Measurements from ENCODE around the gene NEDD8. TPM values are rescaled to one million over a fixed set of nuclear protein-coding genes. Genes with fewer than 3 reads are reported as not detected.

NEDD8 gene
- 242 and 329 TPM in 2 replicates for polyA plus RNA-seq (2011; rRNA removed)
- 31.7 and 50.4 TPM in 2 replicates for polyA minus RNA-seq (2011; rRNA and poly(A)+ RNA removed)

DNA sequence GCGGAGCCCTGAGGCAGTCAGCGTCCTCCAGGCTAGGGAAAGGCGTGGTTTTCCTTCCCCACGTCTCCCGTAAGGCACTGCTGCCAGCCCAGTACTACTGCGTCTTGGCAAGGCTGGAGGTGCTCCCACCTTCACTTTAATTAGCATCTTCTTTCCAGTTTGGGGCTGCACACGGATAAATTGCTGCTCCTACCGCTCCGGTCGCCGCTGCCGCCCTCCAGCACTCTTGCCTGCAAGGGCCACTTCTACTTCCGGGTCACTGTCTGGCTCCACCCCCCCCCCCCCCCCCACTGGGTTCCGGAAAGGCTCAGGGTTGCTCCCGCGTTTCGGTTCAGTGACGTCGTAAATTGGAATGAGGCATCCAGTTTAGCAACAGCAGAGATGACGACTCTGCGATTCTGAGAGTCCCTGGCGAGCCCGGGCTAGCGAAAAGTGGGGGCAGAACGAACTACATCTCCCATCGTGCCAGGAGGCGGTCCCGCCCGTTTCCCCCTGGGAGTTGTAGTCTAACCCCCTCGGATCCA is at the start of gene NEDD8:
TSS of gene NEDD8 (minus strand) at position 247 of the 524 bp plus-strand sequence. CDS start at position 147, 100 bp downstream.
- Histone ChIP-seq H3K36me3 (ENCODE audit: control insufficient read depth, insufficient read depth, low read length) (peaks cover 3% of the 10 kb centered on the region), H3K4me3 (ENCODE audit: low read depth, low read length) (peak within 1 kb of the TSS; percentile 62), H3K27me3 (ENCODE audit: control insufficient read depth, insufficient read depth, low read length) (no peaks in the 10 kb centered on the region)
- ChIA-PET POLR2A (no interaction called here), CTCF (interaction anchor here (0.8 to 1.3 kb wide), 2 partner anchors 39 to 65 kb away, joined by 3 read pairs; partner anchors contain the start of gene RABGGTA)
- TF ChIP-seq, protein P1, sequence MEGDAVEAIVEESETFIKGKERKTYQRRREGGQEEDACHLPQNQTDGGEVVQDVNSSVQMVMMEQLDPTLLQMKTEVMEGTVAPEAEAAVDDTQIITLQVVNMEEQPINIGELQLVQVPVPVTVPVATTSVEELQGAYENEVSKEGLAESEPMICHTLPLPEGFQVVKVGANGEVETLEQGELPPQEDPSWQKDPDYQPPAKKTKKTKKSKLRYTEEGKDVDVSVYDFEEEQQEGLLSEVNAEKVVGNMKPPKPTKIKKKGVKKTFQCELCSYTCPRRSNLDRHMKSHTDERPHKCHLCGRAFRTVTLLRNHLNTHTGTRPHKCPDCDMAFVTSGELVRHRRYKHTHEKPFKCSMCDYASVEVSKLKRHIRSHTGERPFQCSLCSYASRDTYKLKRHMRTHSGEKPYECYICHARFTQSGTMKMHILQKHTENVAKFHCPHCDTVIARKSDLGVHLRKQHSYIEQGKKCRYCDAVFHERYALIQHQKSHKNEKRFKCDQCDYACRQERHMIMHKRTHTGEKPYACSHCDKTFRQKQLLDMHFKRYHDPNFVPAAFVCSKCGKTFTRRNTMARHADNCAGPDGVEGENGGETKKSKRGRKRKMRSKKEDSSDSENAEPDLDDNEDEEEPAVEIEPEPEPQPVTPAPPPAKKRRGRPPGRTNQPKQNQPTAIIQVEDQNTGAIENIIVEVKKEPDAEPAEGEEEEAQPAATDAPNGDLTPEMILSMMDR (IDR thresholded peaks at IDR 0.05; ENCODE audit: insufficient read depth, low read depth, low read length), result no peak
- DNase-seq (ENCODE audit: low read depth), result peak; percentile 79

DNA sequence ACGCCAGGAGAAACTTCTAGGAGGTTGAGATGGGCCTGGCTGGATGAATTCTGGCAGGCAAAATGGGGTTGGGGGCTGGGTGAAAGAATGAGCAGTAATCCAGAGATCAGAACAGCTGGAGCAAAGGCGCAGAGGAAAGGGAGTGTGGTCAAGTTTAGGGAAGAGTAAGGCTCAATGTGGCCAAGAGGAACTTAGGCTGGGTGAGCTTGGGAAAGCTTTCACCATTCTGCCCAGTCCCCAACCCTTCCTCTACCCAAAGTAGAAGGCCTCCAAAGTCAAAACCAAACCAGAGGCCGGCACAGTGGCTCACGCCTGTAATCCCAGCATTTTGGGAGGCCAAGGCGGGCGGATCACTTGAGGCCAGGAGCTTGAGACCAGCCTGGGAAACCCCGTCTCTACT is 49.5 kb upstream of the NEDD8 start:
- CTCF ChIA-PET, result interaction anchor here (1.0 to 9.7 kb wide), 6 partner anchors 15 to 120 kb away, joined by 3 to 47 read pairs (median 4); partner anchors contain the start of genes DHRS1, IRF9, NOP9 and TGM1
- no peaks in the 10 kb centered on the region for H3K27me3 ChIP-seq (ENCODE audit: control insufficient read depth, insufficient read depth, low read length)

DNA sequence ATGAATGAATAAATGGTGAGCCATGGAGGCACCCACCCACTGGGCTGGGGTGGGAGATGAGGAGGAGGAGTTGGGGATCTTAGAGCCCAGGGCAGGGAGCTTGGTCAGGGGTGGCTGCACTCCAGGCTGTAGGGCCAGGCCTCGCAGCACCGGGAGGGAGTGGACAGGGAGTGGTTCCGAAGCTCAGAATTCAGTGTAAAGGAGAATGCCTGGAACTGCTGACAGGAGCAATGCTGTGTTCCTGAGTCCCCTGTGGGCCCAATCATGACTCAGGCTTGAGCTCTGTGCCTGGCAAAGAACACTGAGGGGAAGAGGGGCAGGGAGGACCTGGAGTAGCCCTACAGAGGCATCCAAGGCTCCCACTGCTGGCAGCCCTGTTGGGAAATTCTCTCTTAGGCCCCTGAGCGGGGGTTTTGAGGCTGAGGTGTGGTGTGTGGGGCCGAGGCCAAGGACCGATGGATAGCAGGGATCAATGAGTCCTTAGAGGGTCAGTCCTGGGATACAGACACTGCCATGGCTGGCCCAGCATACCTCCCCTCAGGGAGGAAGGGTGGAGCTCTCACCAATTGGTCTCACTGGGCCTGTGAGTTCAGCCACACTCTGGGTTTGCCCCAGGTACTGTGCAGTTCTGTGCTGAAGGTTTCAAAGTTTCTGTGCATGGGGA is 48.8 kb upstream of the NEDD8 start:
- H3K36me3 ChIP-seq (ENCODE audit: control insufficient read depth, insufficient read depth, low read length), result no peaks in the 10 kb centered on the region
- no peak for DNase-seq (ENCODE audit: low read depth)
- TF ChIP-seq, protein P1 (IDR thresholded peaks at IDR 0.05; ENCODE audit: insufficient read depth, low read depth, low read length), result no peak
- ChIA-PET POLR2A (no interaction called here), CTCF (interaction anchor here (1.0 to 9.7 kb wide), 8 partner anchors 10 to 120 kb away, joined by 3 to 47 read pairs (median 3); partner anchors contain the start of genes DHRS1, IRF9, NOP9 and RABGGTA)
- no peaks in the 10 kb centered on the region for H3K27me3 ChIP-seq (ENCODE audit: control insufficient read depth, insufficient read depth, low read length)
- no peak overlapping the region for H3K4me3 ChIP-seq (ENCODE audit: low read depth, low read length)

More for the DNA sequence above, 49.5 kb upstream of the NEDD8 start:
- no peaks in the 10 kb centered on the region for H3K36me3 ChIP-seq (ENCODE audit: control insufficient read depth, insufficient read depth, low read length)
- DNase-seq (ENCODE audit: low read depth), result no peak
- TF ChIP-seq, protein P1 (IDR thresholded peaks at IDR 0.05; ENCODE audit: insufficient read depth, low read depth, low read length), result no peak
- no peak overlapping the region for H3K4me3 ChIP-seq (ENCODE audit: low read depth, low read length)
- POLR2A ChIA-PET, result no interaction called here

DNA sequence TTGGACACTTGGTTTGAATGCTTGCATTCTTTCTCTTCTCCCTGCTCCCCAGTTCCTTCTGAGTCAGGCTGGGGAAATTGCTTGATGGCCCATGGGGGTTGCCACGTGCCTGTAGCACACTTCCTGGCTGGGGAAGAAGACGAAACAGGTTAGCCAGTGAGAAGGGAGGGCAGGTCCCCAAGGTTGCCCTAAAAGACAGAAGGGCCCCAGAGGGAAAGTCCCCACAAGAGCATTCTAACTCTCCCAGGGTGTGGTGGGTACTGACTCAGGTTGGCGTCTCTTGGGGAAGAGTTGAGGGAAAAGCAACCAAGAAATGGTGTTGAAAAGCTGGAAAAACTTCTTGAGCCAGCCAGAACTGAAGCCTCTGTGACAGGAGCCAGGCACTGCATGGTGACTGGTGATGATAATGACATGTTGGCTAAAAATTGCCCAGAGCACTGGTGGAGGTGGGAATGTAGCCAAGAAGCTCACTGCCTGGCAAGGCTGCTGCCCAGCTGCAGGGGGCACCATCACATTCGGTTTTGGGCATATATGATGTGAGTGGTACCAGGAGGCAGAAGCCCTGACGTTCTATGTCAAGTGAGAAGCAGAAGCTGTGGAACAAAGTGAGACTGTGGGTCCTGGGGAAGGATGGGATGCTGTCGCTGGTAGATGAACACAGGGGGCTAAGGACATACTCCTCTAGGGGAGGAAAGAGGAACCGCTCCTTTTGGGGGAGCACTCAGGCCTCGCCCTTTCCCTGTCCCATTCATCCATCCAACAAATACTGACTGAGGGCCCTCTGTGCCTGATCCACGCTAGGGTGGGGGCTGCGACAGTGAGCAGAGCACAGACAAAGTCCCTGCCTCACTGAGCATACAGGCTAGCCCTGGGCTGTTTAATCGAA is 47.4 kb upstream of the NEDD8 start:
- no peak for DNase-seq (ENCODE audit: low read depth)
- CTCF ChIA-PET, result interaction anchor here (1.0 to 9.7 kb wide), 4 partner anchors 8 to 37 kb away, joined by 3 to 47 read pairs (median 14); partner anchors contain the start of genes DHRS1, NOP9, RABGGTA and TINF2
- TF ChIP-seq, protein P1 (IDR thresholded peaks at IDR 0.05; ENCODE audit: insufficient read depth, low read depth, low read length), result no peak
- POLR2A ChIA-PET, result no interaction called here
- Histone ChIP-seq H3K36me3 (ENCODE audit: control insufficient read depth, insufficient read depth, low read length) (no peaks in the 10 kb centered on the region), H3K27me3 (ENCODE audit: control insufficient read depth, insufficient read depth, low read length) (no peaks in the 10 kb centered on the region), H3K4me3 (ENCODE audit: low read depth, low read length) (no peak overlapping the region)
